ENCODE results near the gene TBX21. TPM values are rescaled to one million over a fixed set of nuclear protein-coding genes. Genes with fewer than 3 reads are reported as not detected.

Gene TBX21
- total and polyA plus RNA-seq, 10 of the 15 experiments (the other 5 are each of a cell fraction or from before 2014, with no cell fraction given): 0.63 to 9.6 (median 5.0) TPM

- TF ChIP-seq NKRF (conservative IDR thresholded peaks at IDR 0.05) (0 out of 2 replicates have a peak, but pooled peaks have one; percentile 46), RB1 (IDR thresholded peaks at IDR 0.05; ENCODE audit: borderline replicate concordance) (no peak), CBFB (IDR thresholded peaks at IDR 0.05; ENCODE audit: low read depth) (no peak), USF1 (IDR thresholded peaks at IDR 0.05; ENCODE audit: borderline replicate concordance, extremely low read length, insufficient read depth, low read depth, low read length) (no peak), POU2F2 (IDR thresholded peaks at IDR 0.05; ENCODE audit: borderline replicate concordance, low read depth, low read length) (peak; percentile 73; the same call in 2 of the 3 replicates), FOXM1 (IDR thresholded peaks at IDR 0.05; ENCODE audit: low read depth, low read length) (no peak), SKIL (IDR thresholded peaks at IDR 0.05; ENCODE audit: low read depth, poor library complexity, severe bottlenecking) (no peak), SUZ12 (IDR thresholded peaks at IDR 0.05; ENCODE audit: unreplicated experiment) (peak; percentile 59), GATAD2B (conservative IDR thresholded peaks at IDR 0.05; ENCODE audit: low read depth) (peak; percentile 72; the same call in 1 of the 2 replicates), ZNF274 (IDR thresholded peaks at IDR 0.05; ENCODE audit: insufficient read depth, insufficient read length) (no peak), LARP7 (IDR thresholded peaks at IDR 0.05) (peak; percentile 90), TCF3 (IDR thresholded peaks at IDR 0.05; ENCODE audit: borderline replicate concordance, insufficient read depth, low read depth, low read length) (no peak; the same call in 1 of the 2 replicates), POLR2A (IDR thresholded peaks at IDR 0.05; ENCODE audit: low read depth, low read length) (peak; percentile 95), BHLHE40 (IDR thresholded peaks at IDR 0.05; ENCODE audit: borderline replicate concordance in 1 of 2, low read depth in 2 of 2, low read length in 1 of 2) (no peak), CREB1 (IDR thresholded peaks at IDR 0.05; ENCODE audit: low read depth) (peak; percentile 53), ATF2 (IDR thresholded peaks at IDR 0.05; ENCODE audit: low read length) (no peak), CEBPB (IDR thresholded peaks at IDR 0.05; ENCODE audit: borderline replicate concordance in 1 of 2, low read depth in 2 of 2, low read length in 2 of 2) (no peak), MTA3 (IDR thresholded peaks at IDR 0.05; ENCODE audit: borderline replicate concordance, low read length) (no peak), RCOR1 (conservative IDR thresholded peaks at IDR 0.05; ENCODE audit: low read depth, low read length) (no peak), SMARCA5 (IDR thresholded peaks at IDR 0.05) (peak; percentile 47; the same call in 1 of the 2 replicates), NRF1 (conservative IDR thresholded peaks at IDR 0.05; ENCODE audit: low read depth, low read length) (no peak), NFIC (IDR thresholded peaks at IDR 0.05; ENCODE audit: low read depth, low read length) (no peak)
These were observed at the start of gene TBX21 (continued) for GRCh38 chr17:47733047-47733673.

Measured in GM12878 (cell line).